ENCODE results near the gene TAPT1.

- no peak for TF ChIP-seq CTCF (IDR thresholded peaks at IDR 0.05; ENCODE audit: low read length)
- TF ChIP-seq EZH2 (IDR thresholded peaks at IDR 0.05; ENCODE audit: borderline replicate concordance, low read length) = no peak
Measured at GRCh38 chr4:16212138-16212782, 14.0 kb downstream of the TAPT1 start.

Measured in OCI-LY1 (cell line).